Caco-2 (cell line): ENCODE results near the gene FAM221B. TPM values are rescaled to one million over a fixed set of nuclear protein-coding genes. Genes with fewer than 3 reads are reported as not detected.

Source experiments
- BruUV-seq: library from RNA; stranded (reverse); fragments of 400-500 nt; replicated peaks from 2 replicates; lab custom pipeline; 2021; lab: Mats Ljungman, UMichigan
- CTCF ChIA-PET: fragments of 300-600 bp; sonication (Branson Sonifier 250); formaldehyde crosslinking; loops from one replicate; lab custom pipeline; 2022; ENCODE audit warnings: antibody characterized with exemption; lab: Charles Lee
- POLR2A ChIA-PET: fragments of 300-600 bp; sonication (Branson Sonifier 250); formaldehyde crosslinking; loops from one replicate; lab custom pipeline; 2022; ENCODE audit warnings: antibody characterized with exemption; lab: Charles Lee
- DNase-seq, 2 experiments: peaks; one replicate each; pipeline versions ENCODE4 v3.0.0 to v3.0.0-alpha.2; 2020 to 2022
- H3K27me3 ChIP-seq: replicated peaks from 2 replicates; pipeline ENCODE4 v1.6.0; 2011; ENCODE audit warnings: low read length; ENCODE audit not compliant: control insufficient read depth, insufficient read depth
- H3K36me3 ChIP-seq: 2 replicates; pipeline ENCODE4 v1.5.1; 2011; ENCODE audit warnings: low read length; ENCODE audit not compliant: control insufficient read depth, insufficient read depth
- H3K4me1 ChIP-seq: fragments of 250-450 bp; sonication (Bioruptor Pico); 2 replicates; pipeline ENCODE4 v1.5.1; 2020; ENCODE audit warnings: mild to moderate bottlenecking
- H3K4me3 ChIP-seq: 2 replicates; pipeline ENCODE4 v1.5.1; 2011; ENCODE audit warnings: low read depth, mild to moderate bottlenecking, control low read depth, low read length
- H3K9me3 ChIP-seq: fragments of 250-450 bp; sonication (Bioruptor Pico); 2 replicates; pipeline ENCODE4 v1.5.1; 2020; ENCODE audit warnings: mild to moderate bottlenecking, moderate library complexity
- H3K27ac Mint-ChIP-seq: one replicate; pipeline ENCODE4 v1.8.0; 2022; ENCODE audit warnings: mixed read lengths; ENCODE audit not compliant: unreplicated experiment
- H3K27me3 Mint-ChIP-seq: one replicate; pipeline ENCODE4 v1.8.0; 2022; ENCODE audit warnings: mixed read lengths; ENCODE audit not compliant: insufficient read depth, unreplicated experiment
- H3K36me3 Mint-ChIP-seq: one replicate; pipeline ENCODE4 v1.8.0; 2022; ENCODE audit warnings: mild to moderate bottlenecking, mixed read lengths; ENCODE audit not compliant: insufficient read depth, unreplicated experiment
- H3K4me1 Mint-ChIP-seq: one replicate; pipeline ENCODE4 v1.8.0; 2022; ENCODE audit warnings: low read depth, mixed read lengths; ENCODE audit not compliant: unreplicated experiment
- H3K4me3 Mint-ChIP-seq: one replicate; pipeline ENCODE4 v1.8.0; 2022; ENCODE audit warnings: mild to moderate bottlenecking, moderate library complexity, mixed read lengths; ENCODE audit not compliant: unreplicated experiment
- H3K9me3 Mint-ChIP-seq: one replicate; pipeline ENCODE4 v1.8.0; 2022; ENCODE audit warnings: mixed read lengths; ENCODE audit not compliant: unreplicated experiment
- CTCF ChIP-seq, 2 experiments: fragments of 200-600 bp in 1 of 2; IDR thresholded peaks; 1 replicate in 1 of 2; 2 replicates in 1 of 2; pipeline versions ENCODE4 v1.5.1 to v1.8.0; 2011 to 2022; ENCODE audit warnings: antibody characterized with exemption in 1 of 2, control low read depth in 1 of 2, inconsistent platforms in 1 of 2, low read depth in 1 of 2, low read length in 1 of 2, mild to moderate bottlenecking in 1 of 2, moderate library complexity in 1 of 2; ENCODE audit not compliant: insufficient read depth in 1 of 2, severe bottlenecking in 1 of 2, unreplicated experiment in 1 of 2
- intact Hi-C: fragments of 100-400 bp; cut with micrococcal nuclease; formaldehyde crosslinking; loops from one replicate; pipeline ENCODE4 v1.10.0; 2022; ENCODE audit not compliant: unreplicated experiment
- total RNA-seq: library from RNA; stranded (reverse); gene quantifications from 2 replicates; pipeline ENCODE4 v1.2.3, GENCODE V29; 2022

The FAM221B gene
- total RNA-seq, 1 experiment from 2014 or later = not detected

GRCh38 chr9:35845824-35846771, 17.6 kb upstream of the FAM221B start:
- H3K4me1 Mint-ChIP-seq = peaks cover 7% of the 10 kb centered on the region
- ChIA-PET POLR2A (no interaction called here), CTCF (no interaction called here)
- Histone ChIP-seq H3K4me1 (peaks cover 4% of the 10 kb centered on the region; the same call in 1 of the 2 replicates), H3K27me3 (no peaks in the 10 kb centered on the region), H3K36me3 (no peaks in the 10 kb centered on the region), H3K4me3 (no peak overlapping the region), H3K9me3 (no peaks in the 10 kb centered on the region)
- no peak for TF ChIP-seq CTCF (IDR thresholded peaks at IDR 0.05; ENCODE audit: insufficient read depth in 1 of 2, low read depth in 1 of 2, low read length in 1 of 2, severe bottlenecking in 1 of 2, unreplicated experiment in 1 of 2)
- no peaks in the 10 kb centered on the region for H3K36me3 Mint-ChIP-seq
- no peak overlapping the region for H3K4me3 Mint-ChIP-seq
- no peak overlapping the region for H3K27ac Mint-ChIP-seq
- no peak for DNase-seq
- intact Hi-C loops = no loop called here
- H3K27me3 Mint-ChIP-seq = no peaks in the 10 kb centered on the region
- no TSS peak for BruUV-seq
- no peaks in the 10 kb centered on the region for H3K9me3 Mint-ChIP-seq

GRCh38 chr9:35844628-35845270, 16.2 kb upstream of the FAM221B start:
- POLR2A ChIA-PET = no interaction called here

More at GRCh38 chr9:35844628-35845270, 16.2 kb upstream of the FAM221B start:
- BruUV-seq = no TSS peak
- Mint-ChIP-seq H3K27me3 (no peaks in the 10 kb centered on the region), H3K4me3 (no peak overlapping the region), H3K27ac (no peak overlapping the region), H3K9me3 (no peaks in the 10 kb centered on the region), H3K4me1 (peaks cover 15% of the 10 kb centered on the region), H3K36me3 (no peaks in the 10 kb centered on the region)
- intact Hi-C loops = no loop called here
- no peak for TF ChIP-seq CTCF (IDR thresholded peaks at IDR 0.05; ENCODE audit: insufficient read depth in 1 of 2, low read depth in 1 of 2, low read length in 1 of 2, severe bottlenecking in 1 of 2, unreplicated experiment in 1 of 2)
- DNase-seq = no peak
- CTCF ChIA-PET = no interaction called here
- peaks cover 4% of the 10 kb centered on the region; the same call in 1 of the 2 replicates for H3K4me1 ChIP-seq
- H3K4me3 ChIP-seq = no peak overlapping the region
- H3K9me3 ChIP-seq = no peaks in the 10 kb centered on the region
- no peaks in the 10 kb centered on the region for H3K36me3 ChIP-seq
- no peaks in the 10 kb centered on the region for H3K27me3 ChIP-seq
